CD14-positive monocyte (primary cell): Measurements from ENCODE around the gene MRPL21. TPM values are rescaled to one million over a fixed set of nuclear protein-coding genes. Genes with fewer than 3 reads are reported as not detected.
"Not testable (repeated sequence)": the region's sequence is repeated elsewhere in the genome, so short reads cannot be mapped to it uniquely, and the experiment has no call there.

Experiments used
- DNase-seq, 3 donors: peaks; one replicate each; pipeline ENCODE4 v3.0.0-alpha.2; 2011 to 2022
- H2AFZ ChIP-seq: 2 replicates; pipeline ENCODE4 v1.6.0; 2012; ENCODE audit warnings: mild to moderate bottlenecking, low read depth, low read length, inconsistent platforms; ENCODE audit not compliant: insufficient read depth, poor library complexity, severe bottlenecking
- H3K27ac ChIP-seq, 2 donors: 1 replicate in 1 of 2; 2 replicates in 1 of 2; pipeline ENCODE4 v1.5.1; 2012 to 2013; ENCODE audit warnings: low read length in 2 of 2, control low read depth in 1 of 2, inconsistent platforms in 1 of 2, low read depth in 1 of 2, mild to moderate bottlenecking in 1 of 2
- H3K27me3 ChIP-seq, 2 donors: one replicate each; pipeline versions ENCODE4 v1.6.0 to v1.6.1; 2011 to 2013; ENCODE audit warnings: low read length in 2 of 2; ENCODE audit not compliant: control insufficient read depth in 2 of 2, insufficient read depth in 2 of 2
- H3K36me3 ChIP-seq, 2 donors: replicated peaks in 1 of 2; 1 replicate in 1 of 2; 2 replicates in 1 of 2; pipeline versions ENCODE4 v1.5.1 to v1.6.1; 2012 to 2013; ENCODE audit warnings: low read length in 2 of 2, control low read depth in 1 of 2, inconsistent platforms in 1 of 2, mild to moderate bottlenecking in 1 of 2; ENCODE audit not compliant: insufficient read depth in 2 of 2, control insufficient read depth in 1 of 2
- H3K4me1 ChIP-seq, 2 donors: 1 replicate in 1 of 2; 2 replicates in 1 of 2; pipeline versions ENCODE4 v1.5.1 to v1.6.1; 2012 to 2013; ENCODE audit warnings: low read length in 2 of 2, control low read depth in 1 of 2, inconsistent platforms in 1 of 2, mild to moderate bottlenecking in 1 of 2, moderate library complexity in 1 of 2; ENCODE audit not compliant: insufficient read depth in 2 of 2, control insufficient read depth in 1 of 2
- H3K4me2 ChIP-seq: replicated peaks from 2 replicates; pipeline ENCODE3; 2012; ENCODE audit warnings: low read length, moderate library complexity, mild to moderate bottlenecking; ENCODE audit not compliant: poor library complexity, severe bottlenecking; ENCODE audit errors: extremely low read depth
- H3K4me3 ChIP-seq, 3 experiments: fragments of 200-600 bp in 1 of 3; sonication (generic) in 1 of 3; replicated peaks in 1 of 3; 1 replicate in 2 of 3; 2 replicates in 1 of 3; pipeline ENCODE4 v1.5.1; 2011 to 2013; ENCODE audit warnings: low read length in 3 of 3, mild to moderate bottlenecking in 3 of 3, control low read depth in 2 of 3, low read depth in 2 of 3, inconsistent platforms in 1 of 3, moderate library complexity in 1 of 3
- H3K79me2 ChIP-seq: 2 replicates; pipeline ENCODE4 v1.6.0; 2012; ENCODE audit warnings: mild to moderate bottlenecking, control low read depth, inconsistent platforms, low read length, moderate library complexity; ENCODE audit not compliant: insufficient read depth
- H3K9ac ChIP-seq: 2 replicates; pipeline ENCODE4 v1.6.0; 2017; ENCODE audit warnings: low read length, mild to moderate bottlenecking; ENCODE audit not compliant: insufficient read depth, poor library complexity, severe bottlenecking
- H3K9me3 ChIP-seq, 2 donors: replicated peaks in 1 of 2; 1 replicate in 1 of 2; 2 replicates in 1 of 2; pipeline versions ENCODE4 v1.5.1 to v1.6.1; 2012 to 2013; ENCODE audit warnings: low read length in 2 of 2, control low read depth in 1 of 2; ENCODE audit not compliant: control insufficient read depth in 1 of 2, insufficient read depth in 1 of 2
- H4K20me1 ChIP-seq: 2 replicates; pipeline ENCODE4 v1.6.0; 2012; ENCODE audit warnings: mild to moderate bottlenecking, low read length, control low read depth, moderate library complexity; ENCODE audit not compliant: insufficient read depth
- H3K27ac Mint-ChIP-seq, 7 donors: one replicate each; pipeline ENCODE4 v1.8.0; 2020; ENCODE audit warnings: mild to moderate bottlenecking in 7 of 7, mixed read lengths in 7 of 7, moderate library complexity in 6 of 7, inconsistent platforms in 2 of 7
- H3K27me3 Mint-ChIP-seq, 3 donors: one replicate each; pipeline ENCODE4 v1.8.0; 2021 to 2022; ENCODE audit warnings: low read depth in 3 of 3, mild to moderate bottlenecking in 3 of 3, mixed read lengths in 3 of 3, moderate library complexity in 3 of 3, inconsistent platforms in 1 of 3
- H3K36me3 Mint-ChIP-seq, 2 donors: one replicate each; pipeline ENCODE4 v1.8.0; 2020; ENCODE audit warnings: mixed read lengths in 2 of 2, inconsistent platforms in 1 of 2, mild to moderate bottlenecking in 1 of 2
- H3K4me1 Mint-ChIP-seq: one replicate; pipeline ENCODE4 v1.8.0; 2020; ENCODE audit warnings: mild to moderate bottlenecking, mixed read lengths
- H3K4me3 Mint-ChIP-seq, 2 donors: one replicate each; pipeline ENCODE4 v1.8.0; 2020; ENCODE audit warnings: mild to moderate bottlenecking in 2 of 2, mixed read lengths in 2 of 2, moderate library complexity in 1 of 2
- H3K9me3 Mint-ChIP-seq, 7 donors: one replicate each; pipeline ENCODE4 v1.8.0; 2020 to 2022; ENCODE audit warnings: mixed read lengths in 7 of 7, mild to moderate bottlenecking in 6 of 7, moderate library complexity in 6 of 7, inconsistent platforms in 2 of 7
- CTCF ChIP-seq: fragments of 200-600 bp; IDR thresholded peaks from one replicate; pipeline ENCODE4 v1.8.0; 2022; ENCODE audit warnings: antibody characterized with exemption, mild to moderate bottlenecking
- WGBS: methylation state at CpG from one replicate; pipeline ENCODE4 v1.1.5; 2013; ENCODE audit warnings: missing lambda C conversion rate; ENCODE audit not compliant: insufficient coverage; 5-methylcytosine and 5-hydroxymethylcytosine counted together
- intact Hi-C, 2 donors: fragments of 100-400 bp; cut with micrococcal nuclease; formaldehyde crosslinking; loops; one replicate each; pipeline versions ENCODE4 v1.15.0 to v1.15.1; 2023
- polyA plus RNA-seq, 3 donors: library from polyadenylated mRNA; depleted of rRNA in 1 of 3; unstranded in 2 of 3; stranded (reverse) in 1 of 3; fragments of 300-500 nt in 2 of 3; fragments of >200 nt in 1 of 3; fragmentation: Illumina TruSeq in 2 of 3; gene quantifications; 1 replicate in 2 of 3; 2 replicates in 1 of 3; pipeline ENCODE4 v1.2.3, GENCODE V29; 2012 to 2021

MRPL21 gene
- polyA plus RNA-seq, 3 donors, result 38.8 to 138 (median 104) TPM

GRCh38 chr11:68857037-68857586 is 46.5 kb downstream of the MRPL21 start:
- no peaks in the 10 kb centered on the region for H3K9me3 ChIP-seq
- no CpG with 5 or more reads among the region's 8 CpGs for WGBS
- Mint-ChIP-seq H3K27ac (no peak overlapping the region), H3K9me3 (peaks cover 2 to 14% (median 4%) of the 10 kb centered on the region in 7 donors), H3K36me3 (no peaks in the 10 kb centered on the region), H3K27me3 (peaks cover 19 to 23% (median 23%) of the 10 kb centered on the region in 3 donors), H3K4me1 (peaks cover 17% of the 10 kb centered on the region), H3K4me3 (no peak overlapping the region)
- no peak for TF ChIP-seq CTCF
- peaks cover 14 to 19% of the 10 kb centered on the region in 2 donors for H3K4me1 ChIP-seq
- no peak overlapping the region for H2AFZ ChIP-seq
- intact Hi-C loops, result no loop called here
- no peak for DNase-seq
- H3K9ac ChIP-seq, result no peak overlapping the region
- no peak overlapping the region for H3K4me2 ChIP-seq
- no peaks in the 10 kb centered on the region for H4K20me1 ChIP-seq
- no peaks in the 10 kb centered on the region for H3K79me2 ChIP-seq
- H3K27me3 ChIP-seq, result peaks cover 3 to 11% of the 10 kb centered on the region in 2 donors
- no peaks in the 10 kb centered on the region for H3K36me3 ChIP-seq
- no peak overlapping the region for H3K27ac ChIP-seq
- H3K4me3 ChIP-seq, result no peak overlapping the region

GRCh38 chr11:68856425-68857030 is 47.1 kb downstream of the MRPL21 start:
- H3K27ac Mint-ChIP-seq, H3K36me3 Mint-ChIP-seq, H2AFZ ChIP-seq, H3K27ac ChIP-seq, H3K4me3 ChIP-seq, H3K79me2 ChIP-seq, H3K4me3 Mint-ChIP-seq, H3K9me3 ChIP-seq, intact Hi-C loops, H4K20me1 ChIP-seq, DNase-seq, H3K9ac ChIP-seq, H3K36me3 ChIP-seq, H3K4me2 ChIP-seq: not testable (repeated sequence)
- WGBS, result 95% methylated on average over 10 of the region's 21 CpGs
- Mint-ChIP-seq H3K4me1 (peaks cover 19% of the 10 kb centered on the region), H3K27me3 (peaks cover 19 to 23% (median 23%) of the 10 kb centered on the region in 3 donors), H3K9me3 (peaks cover 2 to 14% (median 4%) of the 10 kb centered on the region in 7 donors)
- H3K4me1 ChIP-seq, result peaks cover 14 to 19% of the 10 kb centered on the region in 2 donors
- peaks cover 3 to 11% of the 10 kb centered on the region in 2 donors for H3K27me3 ChIP-seq
